AG04450 (cell line): Measurements from ENCODE around the gene ZMAT2. TPM values are rescaled to one million over a fixed set of nuclear protein-coding genes. Genes with fewer than 3 reads are reported as not detected.
"Not testable (repeated sequence)": the region's sequence is repeated elsewhere in the genome, so short reads cannot be mapped to it uniquely, and the experiment has no call there.

ENCODE experiments used
- CTCF ChIA-PET: fragments of 300-600, 350-600 bp; formaldehyde crosslinking; extraction: SDS; loops from one replicate; lab custom pipeline; 2022; ENCODE audit warnings: antibody characterized with exemption, inconsistent platforms; lab: Charles Lee
- POLR2A ChIA-PET: fragments of 350-600 bp; formaldehyde crosslinking; extraction: SDS; loops from one replicate; lab custom pipeline; 2021; ENCODE audit warnings: antibody characterized with exemption, inconsistent platforms; lab: Yijun Ruan, JAX
- DNase-seq: peaks from one replicate; pipeline ENCODE4 v3.0.0-alpha.2; 2011; ENCODE audit warnings: low read depth, low spot score
- H3K27ac ChIP-seq: one replicate; pipeline ENCODE4 v1.5.1; 2012; ENCODE audit warnings: low read depth, low read length, control low read depth
- H3K27me3 ChIP-seq: one replicate; pipeline ENCODE4 v1.6.0; 2012; ENCODE audit warnings: low read length; ENCODE audit not compliant: control insufficient read depth, insufficient read depth
- H3K4me3 ChIP-seq: 2 replicates; pipeline ENCODE4 v1.5.1; 2011; ENCODE audit warnings: mild to moderate bottlenecking, low read depth, low read length, control low read depth
- H3K9me3 ChIP-seq: 2 replicates; pipeline ENCODE4 v1.5.1; 2012; ENCODE audit warnings: low read length; ENCODE audit not compliant: control insufficient read depth, insufficient read depth
- polyA minus RNA-seq: library from RNA; depleted of rRNA, polyadenylated mRNA; stranded (reverse); fragments of >200 nt; gene quantifications from 2 replicates; pipeline ENCODE4 v1.2.3, GENCODE V29; 2011; rRNA and poly(A)+ RNA removed
- polyA plus RNA-seq: library from polyadenylated mRNA; depleted of rRNA; stranded (reverse); fragments of >200 nt; gene quantifications from 2 replicates; pipeline ENCODE4 v1.2.3, GENCODE V29; 2011; rRNA removed
- TF ChIP-seq, protein P1 (sequence below): IDR thresholded peaks from 2 replicates; pipeline ENCODE4 v1.5.1; 2011; ENCODE audit warnings: low read depth, low read length, control low read depth, inconsistent platforms

The ZMAT2 gene, protein sequence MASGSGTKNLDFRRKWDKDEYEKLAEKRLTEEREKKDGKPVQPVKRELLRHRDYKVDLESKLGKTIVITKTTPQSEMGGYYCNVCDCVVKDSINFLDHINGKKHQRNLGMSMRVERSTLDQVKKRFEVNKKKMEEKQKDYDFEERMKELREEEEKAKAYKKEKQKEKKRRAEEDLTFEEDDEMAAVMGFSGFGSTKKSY
- polyA plus RNA-seq (66.6 and 82.8 TPM in 2 replicates), polyA minus RNA-seq (21.2 and 31.6 TPM in 2 replicates)

DNA sequence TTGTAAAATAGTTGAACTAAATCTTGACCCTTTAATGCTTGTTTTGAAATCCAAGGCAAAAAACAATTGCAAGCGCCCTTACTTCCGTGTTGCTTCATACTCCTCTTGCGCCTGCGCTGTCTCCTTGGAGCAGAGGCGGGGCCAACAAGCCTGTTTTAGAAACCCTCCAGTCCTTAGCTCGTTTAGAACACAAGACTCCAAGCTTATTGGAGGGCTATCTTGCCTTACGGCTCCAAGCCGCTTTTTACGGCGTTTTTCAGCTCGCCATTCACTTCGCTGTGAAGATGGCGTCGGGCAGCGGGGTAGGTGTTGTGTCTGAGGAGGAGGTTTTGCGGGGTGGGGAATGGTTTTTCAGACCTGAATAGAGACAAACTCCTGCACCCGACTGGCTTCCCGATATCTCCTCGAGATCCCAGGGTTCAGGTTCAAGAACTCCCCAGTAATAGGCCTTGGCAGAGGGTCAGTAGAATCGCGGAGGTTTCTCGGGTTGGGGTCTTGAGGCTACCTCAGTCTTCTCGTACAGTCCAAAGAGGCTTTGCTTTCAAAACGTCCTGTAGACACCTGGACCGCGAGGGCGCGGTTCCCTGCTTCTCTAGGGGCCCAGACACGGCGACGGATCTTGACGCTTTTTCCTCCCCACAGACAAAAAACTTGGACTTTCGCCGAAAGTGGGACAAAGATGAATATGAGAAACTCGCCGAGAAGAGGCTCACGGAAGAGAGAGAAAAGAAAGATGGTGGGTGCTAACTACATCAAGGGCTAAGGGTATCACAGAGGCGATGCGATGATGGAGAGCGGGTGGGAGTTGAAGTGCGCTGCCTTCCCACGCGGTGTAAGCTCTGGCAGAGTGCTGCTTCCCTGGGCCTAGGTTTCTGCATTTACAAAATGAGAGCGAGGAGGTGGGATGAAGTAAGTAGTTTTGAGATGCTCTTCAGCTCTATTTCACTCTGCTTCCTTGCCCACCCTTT lies at the start of gene ZMAT2:
TSS of gene ZMAT2 (plus strand) at position 271 of the 968 bp plus-strand sequence. CDS start at position 285, 14 bp downstream.
- H3K27ac ChIP-seq: peak within 1 kb of the TSS; percentile 39
- H3K27me3 ChIP-seq: no peaks in the 10 kb centered on the region
- no peaks in the 10 kb centered on the region for H3K9me3 ChIP-seq
- TF ChIP-seq, protein P1, sequence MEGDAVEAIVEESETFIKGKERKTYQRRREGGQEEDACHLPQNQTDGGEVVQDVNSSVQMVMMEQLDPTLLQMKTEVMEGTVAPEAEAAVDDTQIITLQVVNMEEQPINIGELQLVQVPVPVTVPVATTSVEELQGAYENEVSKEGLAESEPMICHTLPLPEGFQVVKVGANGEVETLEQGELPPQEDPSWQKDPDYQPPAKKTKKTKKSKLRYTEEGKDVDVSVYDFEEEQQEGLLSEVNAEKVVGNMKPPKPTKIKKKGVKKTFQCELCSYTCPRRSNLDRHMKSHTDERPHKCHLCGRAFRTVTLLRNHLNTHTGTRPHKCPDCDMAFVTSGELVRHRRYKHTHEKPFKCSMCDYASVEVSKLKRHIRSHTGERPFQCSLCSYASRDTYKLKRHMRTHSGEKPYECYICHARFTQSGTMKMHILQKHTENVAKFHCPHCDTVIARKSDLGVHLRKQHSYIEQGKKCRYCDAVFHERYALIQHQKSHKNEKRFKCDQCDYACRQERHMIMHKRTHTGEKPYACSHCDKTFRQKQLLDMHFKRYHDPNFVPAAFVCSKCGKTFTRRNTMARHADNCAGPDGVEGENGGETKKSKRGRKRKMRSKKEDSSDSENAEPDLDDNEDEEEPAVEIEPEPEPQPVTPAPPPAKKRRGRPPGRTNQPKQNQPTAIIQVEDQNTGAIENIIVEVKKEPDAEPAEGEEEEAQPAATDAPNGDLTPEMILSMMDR: no peak
- DNase-seq: peak; percentile 96
- ChIA-PET POLR2A (interaction anchor here (0.7 to 1.2 kb wide), 6 partner anchors 9 to 299 kb away, joined by 3 to 21 read pairs (median 5); partner anchors contain the start of genes ANKHD1, HARS1, HARS2 and IK), CTCF (interaction anchor here (0.6 to 1.7 kb wide), 2 partner anchors 11 to 18 kb away, joined by 3 read pairs; no protein-coding TSS in a partner anchor)
- peak within 1 kb of the TSS; percentile 92 for H3K4me3 ChIP-seq

GRCh38 chr5:140658870-140659269 lies 41.4 kb upstream of the ZMAT2 start:
- no peak for DNase-seq
- CTCF ChIA-PET: no interaction called here
- Histone ChIP-seq H3K4me3 (no peak overlapping the region), H3K27ac (no peak overlapping the region), H3K27me3 (no peaks in the 10 kb centered on the region), H3K9me3 (no peaks in the 10 kb centered on the region)
- TF ChIP-seq, protein P1: no peak
- POLR2A ChIA-PET: interaction anchor here (0.6 kb wide), 1 partner anchor 11 kb away, joined by 3 read pairs; the partner anchor contains the start of genes IK and NDUFA2

DNA sequence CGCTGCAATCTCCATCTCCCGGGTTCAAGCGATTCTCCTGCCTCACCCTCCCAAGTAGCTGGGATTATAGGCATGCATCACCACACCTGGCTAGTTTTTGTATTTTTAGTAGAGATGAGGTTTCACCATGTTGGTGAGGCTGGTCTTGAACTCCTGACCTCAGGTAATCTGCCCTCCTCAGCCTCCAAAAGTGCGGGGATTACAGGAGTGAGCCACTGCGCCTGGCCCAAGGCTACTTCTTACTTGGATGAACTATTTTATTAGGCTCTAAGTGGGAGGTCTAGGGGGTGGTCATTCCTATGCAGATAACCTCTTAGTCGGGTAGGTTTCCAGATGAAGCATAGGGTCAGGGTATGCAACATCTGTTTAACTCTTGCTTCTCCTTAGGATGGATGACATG lies 39.9 kb upstream of the ZMAT2 start:
- H3K9me3 ChIP-seq, CTCF ChIA-PET, H3K4me3 ChIP-seq, DNase-seq, POLR2A ChIA-PET, H3K27me3 ChIP-seq, H3K27ac ChIP-seq: not testable (repeated sequence)

GRCh38 chr5:140664030-140664358 lies 36.3 kb upstream of the ZMAT2 start:
- DNase-seq: no peak
- Histone ChIP-seq H3K27me3 (no peaks in the 10 kb centered on the region), H3K27ac (peak overlapping the region; percentile 92), H3K9me3 (peaks cover 3% of the 10 kb centered on the region; the same call in 1 of the 2 replicates), H3K4me3 (peak overlapping the region; percentile 95)
- ChIA-PET POLR2A (interaction anchor here (0.5 to 2.1 kb wide), 4 partner anchors 16 to 117 kb away, joined by 3 to 11 read pairs (median 6); partner anchors contain the start of genes EIF4EBP3, HARS1, HARS2 and IK), CTCF (interaction anchor here (2.2 kb wide), 1 partner anchor 291 kb away, joined by 6 read pairs; no protein-coding TSS in a partner anchor)
- TF ChIP-seq, protein P1: no peak
